T-helper 2 cell treated with Interferon-gamma antibody and Interleukin-4, amounts not matched to agents 100 ng/mL and 5 ng/mL, for 36 hours (primary cell): Measurements from ENCODE around the gene RASD1. TPM values are rescaled to one million over a fixed set of nuclear protein-coding genes. Genes with fewer than 3 reads are reported as not detected.

ENCODE experiments used
- intact Hi-C: fragments of 100-400 bp; cut with micrococcal nuclease; formaldehyde crosslinking; loops from one replicate; pipeline ENCODE4 v1.15.1; 2023
- total RNA-seq: library from RNA; stranded (reverse); gene quantifications from 2 replicates; pipeline ENCODE4 v1.2.3, GENCODE V29; 2022

Gene RASD1
- total RNA-seq, 1 donor from 2014 or later, result 0.82 TPM

DNA sequence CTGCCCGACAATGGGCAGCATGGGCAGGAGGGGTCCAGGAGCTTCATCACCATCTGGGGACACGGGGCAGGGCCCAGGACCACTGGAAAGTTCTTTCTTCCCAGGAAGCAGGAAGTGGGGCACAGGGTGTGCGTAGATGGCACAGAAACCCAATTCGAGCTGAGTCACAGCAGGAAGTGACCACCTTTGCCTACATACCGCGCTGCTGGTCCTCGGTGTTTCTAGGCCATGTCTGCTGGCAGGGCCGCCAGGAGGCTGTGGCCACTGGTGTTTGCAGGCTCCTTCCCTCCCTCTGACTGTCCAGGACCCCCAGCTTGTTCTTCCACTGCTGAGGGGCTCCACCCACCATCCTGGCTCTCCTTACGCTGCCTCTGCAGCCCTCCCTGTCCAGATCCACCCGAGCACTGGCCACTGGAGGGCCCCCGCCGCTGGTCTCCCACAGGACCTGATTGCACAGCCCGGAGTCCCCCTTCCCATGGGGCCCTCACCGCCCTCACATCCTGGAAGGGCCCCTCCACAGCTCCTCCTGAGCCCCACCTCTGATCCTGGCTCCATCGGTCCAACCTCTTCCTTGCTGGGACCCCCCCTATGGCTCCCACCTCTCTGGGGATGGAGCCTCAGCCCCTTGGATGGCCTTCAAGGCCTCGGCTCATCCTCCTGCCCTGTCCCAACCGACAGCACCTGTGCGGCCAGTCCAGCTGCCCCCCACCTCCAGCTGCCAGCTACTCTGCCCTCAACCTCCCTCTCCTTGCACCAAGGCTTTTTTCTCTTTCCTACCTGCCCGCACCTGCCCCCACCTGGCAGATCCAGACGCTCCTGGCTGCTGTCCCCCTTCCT, 14.5 kb upstream of the RASD1 start:
- intact Hi-C loops, result no loop called here

DNA sequence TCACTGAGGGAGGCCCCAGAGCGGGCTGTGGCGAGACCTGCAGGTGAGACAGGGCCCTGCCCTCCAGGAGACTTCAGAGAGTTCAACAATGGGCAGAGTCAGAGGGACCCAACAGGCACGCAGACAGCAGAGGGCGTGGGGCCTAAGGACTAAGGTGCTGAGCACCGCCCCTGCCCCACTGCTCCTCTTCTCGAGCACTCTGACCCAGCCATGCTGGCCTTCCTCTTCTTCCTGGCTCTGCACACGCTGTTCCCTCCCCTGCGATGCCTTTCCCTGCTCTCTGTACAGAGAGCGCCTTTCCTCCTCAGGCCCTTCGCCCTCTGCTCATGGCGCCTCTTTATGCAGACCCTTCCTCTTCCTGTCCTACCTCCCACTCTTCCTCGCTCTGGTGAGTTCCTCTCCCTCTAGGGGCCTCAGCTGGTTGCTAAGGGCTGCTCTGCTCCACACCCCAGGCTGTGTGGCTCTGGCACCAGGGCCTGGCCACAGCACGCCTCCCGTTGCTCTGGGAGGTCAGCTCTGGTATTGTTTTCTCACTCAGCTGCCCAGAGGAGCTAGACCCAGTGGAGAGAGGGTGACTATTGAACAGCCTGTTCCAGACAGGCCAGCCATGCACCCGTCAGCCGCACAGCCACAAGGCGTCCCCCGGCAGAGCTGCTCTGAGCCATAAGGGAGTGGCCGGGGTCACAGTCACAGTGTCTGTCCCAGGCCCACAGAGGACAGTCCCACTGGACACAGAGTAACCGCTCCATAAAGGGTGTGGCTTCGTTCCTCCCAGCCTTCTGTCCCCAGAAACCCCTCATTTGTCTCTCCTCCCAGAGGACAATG, 13.6 kb upstream of the RASD1 start:
- intact Hi-C loops, result no loop called here

DNA sequence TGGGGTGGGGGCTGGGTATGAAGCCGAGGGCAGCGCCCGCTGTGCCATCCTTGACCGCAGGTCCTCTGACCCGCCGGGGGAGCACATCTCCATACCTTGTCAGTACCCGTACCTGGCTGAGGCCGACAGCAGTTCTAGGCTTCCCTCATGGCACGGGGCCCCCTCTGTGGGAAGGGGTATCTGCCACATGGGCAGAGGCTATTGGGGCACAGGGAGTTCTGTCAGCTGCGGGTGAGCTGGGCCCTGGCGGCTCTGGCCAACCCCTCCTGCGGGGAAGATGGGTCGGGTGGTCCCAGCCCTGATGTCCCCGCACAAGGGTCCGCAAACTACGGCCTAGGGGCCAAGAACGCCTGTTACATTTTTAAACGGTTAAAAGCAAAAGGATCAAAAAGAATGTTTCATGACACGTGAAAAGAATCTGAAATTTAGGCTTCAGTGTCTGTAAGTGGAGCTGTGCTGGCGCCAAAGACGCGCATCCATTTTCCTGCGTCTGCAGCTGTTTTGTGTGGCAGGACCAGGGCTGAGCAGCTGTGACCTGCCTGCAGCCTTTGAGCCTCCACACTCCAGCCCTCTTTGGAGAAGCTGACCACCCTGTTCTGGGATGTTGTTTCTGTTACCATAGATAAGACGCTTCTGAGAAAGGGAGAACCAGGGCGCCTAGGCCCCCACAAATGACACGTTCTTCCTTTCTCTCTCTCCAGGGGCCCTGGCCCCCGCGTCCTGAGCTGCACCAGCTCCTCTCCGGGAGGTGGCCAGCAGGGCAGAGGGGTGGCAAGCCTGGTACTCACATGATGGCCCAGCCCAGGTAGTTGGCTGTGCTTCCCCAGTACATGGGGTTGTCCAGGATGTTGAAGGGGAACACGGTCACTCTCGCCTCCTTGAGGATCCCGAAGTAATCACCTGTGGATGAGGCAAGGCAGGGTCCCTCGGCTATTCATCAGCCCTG, 12.7 kb upstream of the RASD1 start:
- intact Hi-C loops, result no loop called here

DNA sequence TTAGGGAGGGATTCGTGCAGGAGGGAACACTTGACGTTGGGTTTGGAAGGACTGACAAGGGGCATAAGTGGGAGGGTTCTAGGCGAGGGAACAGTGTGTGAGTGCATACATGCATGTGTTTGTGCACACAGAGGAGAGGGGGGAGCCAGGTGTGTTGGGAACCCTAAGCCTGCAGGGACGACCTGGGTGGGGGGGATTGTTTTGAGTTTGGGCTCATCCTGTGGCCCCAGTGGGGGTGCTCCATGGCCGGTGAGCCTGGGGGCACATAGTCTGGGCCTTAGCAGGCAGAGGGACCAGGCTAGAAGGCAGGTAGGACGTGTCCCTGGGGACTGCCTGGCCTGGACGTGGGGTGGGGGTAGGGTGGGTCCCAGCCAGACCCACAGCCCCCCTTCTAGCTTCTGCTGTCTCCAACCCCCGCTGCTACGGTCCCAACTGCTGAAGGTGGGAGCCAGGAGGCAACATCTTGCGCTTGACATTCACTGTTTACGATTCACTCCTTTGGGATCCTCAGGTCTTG, 11.9 kb upstream of the RASD1 start:
- intact Hi-C loops, result no loop called here

DNA sequence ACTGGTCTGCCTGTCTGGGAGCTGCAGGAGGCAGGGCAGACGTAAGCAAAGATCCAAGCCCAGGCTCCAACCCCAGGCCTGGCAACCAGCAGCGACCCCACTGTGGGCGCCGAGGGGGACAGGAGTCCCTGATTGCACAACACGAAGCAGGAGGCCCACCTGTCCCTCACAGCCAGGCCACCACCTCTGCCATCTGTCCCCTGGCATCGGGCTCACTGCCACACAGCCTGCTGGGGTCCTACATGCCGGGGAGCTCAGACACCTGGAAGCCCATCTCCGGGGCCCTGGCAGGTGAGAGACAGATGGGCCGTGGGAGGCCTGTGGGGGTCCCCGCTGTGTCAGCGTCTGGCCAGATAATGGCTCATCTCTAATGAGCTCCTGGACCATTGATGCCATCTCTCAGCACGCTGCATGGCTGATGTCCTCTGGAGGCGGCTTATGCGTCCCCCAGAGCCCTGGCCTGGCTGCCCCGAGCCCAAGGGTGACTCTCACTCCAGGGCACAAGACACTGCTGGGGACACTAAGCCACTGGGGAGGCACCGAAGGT, 11.3 kb upstream of the RASD1 start:
- intact Hi-C loops, result no loop called here

DNA sequence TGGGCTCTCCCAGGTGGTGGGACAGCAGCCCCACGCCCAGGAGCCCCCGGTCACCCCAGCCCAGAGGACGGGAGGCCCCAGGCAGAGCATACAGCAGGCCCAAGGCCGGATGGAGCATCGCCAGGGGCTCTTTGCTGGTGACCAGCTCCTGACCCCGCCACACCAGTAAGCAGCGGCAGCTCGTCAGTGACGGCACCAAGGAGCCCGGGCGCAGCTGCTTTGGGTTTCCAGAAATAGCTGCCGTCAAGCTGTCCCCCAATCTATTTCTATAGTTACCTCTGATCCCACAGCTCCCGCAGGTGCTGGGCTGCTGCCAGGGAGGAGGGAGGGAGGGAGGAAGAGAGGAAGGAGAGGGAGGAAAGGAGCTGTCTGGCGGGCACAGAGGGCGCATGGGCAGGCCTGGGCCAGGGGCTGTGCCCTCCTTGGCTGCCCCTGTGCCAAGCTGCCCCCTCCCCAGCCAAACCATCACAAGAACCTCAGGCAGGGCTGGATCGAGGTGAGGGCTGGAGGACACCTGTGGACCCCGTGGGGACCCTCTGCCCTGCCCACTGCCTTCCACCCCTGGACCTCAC, 10.8 kb upstream of the RASD1 start:
- intact Hi-C loops, result no loop called here

DNA sequence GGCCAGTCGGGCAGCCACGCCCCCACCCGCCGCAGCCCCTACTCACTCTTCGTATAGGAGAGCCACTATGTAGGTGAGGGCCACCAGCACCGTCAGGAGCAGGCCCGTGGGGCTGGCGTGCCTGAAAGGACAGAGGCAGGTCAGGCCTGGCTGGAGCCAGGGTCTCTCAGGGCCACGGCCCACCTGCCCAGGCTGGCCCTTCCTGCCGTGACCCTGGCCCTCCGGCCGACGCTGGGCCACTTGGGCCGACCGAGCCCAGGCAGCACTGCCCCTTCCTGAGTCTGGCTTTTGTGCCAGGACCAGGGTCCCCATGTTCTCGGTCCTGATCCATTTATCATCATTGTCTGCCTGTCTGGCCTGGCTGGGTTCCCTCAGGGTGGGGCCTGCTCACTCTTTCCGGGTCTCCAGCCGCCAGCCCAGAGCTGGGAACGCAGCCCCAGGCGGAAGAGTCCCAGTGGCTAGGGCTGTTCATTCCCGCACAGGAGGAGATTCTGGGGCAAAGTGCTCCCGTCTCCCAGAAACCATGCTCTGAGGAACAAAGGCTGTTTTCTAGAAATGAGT, 10.1 kb upstream of the RASD1 start:
- intact Hi-C loops, result no loop called here

DNA sequence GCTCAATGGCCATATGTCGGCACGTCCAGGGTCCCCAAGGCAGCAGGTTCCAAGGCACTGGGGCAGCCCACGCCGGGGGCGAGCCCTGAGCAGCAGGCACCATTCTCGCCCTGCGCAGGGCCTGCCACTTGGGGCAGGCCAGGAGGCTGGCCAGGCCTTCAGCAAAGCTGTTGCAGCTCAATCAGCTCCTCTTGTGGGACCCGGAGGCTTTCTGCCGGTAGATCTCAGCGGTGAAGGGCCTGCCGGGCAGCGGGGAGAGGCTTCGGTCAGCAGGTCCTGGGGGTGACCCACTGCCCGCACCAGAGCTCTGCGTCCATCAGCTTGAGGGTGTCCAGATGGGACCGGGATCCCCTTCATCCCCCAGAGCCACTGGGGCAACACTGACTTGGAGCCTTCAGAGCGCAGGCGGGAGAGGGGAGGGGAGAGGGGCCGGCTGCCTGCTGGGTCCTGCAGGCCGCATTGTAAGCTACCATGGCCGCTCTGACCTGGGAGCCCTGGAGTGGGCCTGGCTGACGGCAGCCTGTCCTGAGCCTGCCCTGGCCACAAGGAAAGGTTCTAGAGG, 9.5 kb upstream of the RASD1 start:
- intact Hi-C loops, result no loop called here

DNA sequence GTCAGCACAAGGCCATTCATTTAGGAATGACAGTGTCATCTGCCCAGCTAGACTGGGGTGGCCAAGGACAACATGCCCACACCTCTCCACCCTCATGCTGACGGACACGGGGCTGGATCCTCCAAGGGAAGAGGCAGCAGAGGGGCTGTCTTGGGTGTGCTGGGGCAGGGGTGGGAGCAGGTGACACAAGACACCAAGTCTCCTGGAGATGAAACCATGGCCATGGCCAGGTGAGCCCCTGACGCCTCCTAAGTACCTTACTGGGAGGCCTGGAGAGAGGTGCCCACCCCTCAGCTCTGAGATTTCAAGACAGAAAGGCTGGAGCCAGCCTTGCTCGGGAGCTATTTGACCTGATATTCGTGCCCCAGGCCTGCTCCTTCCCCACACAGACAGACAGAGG, 9.0 kb upstream of the RASD1 start:
- intact Hi-C loops, result no loop called here

DNA sequence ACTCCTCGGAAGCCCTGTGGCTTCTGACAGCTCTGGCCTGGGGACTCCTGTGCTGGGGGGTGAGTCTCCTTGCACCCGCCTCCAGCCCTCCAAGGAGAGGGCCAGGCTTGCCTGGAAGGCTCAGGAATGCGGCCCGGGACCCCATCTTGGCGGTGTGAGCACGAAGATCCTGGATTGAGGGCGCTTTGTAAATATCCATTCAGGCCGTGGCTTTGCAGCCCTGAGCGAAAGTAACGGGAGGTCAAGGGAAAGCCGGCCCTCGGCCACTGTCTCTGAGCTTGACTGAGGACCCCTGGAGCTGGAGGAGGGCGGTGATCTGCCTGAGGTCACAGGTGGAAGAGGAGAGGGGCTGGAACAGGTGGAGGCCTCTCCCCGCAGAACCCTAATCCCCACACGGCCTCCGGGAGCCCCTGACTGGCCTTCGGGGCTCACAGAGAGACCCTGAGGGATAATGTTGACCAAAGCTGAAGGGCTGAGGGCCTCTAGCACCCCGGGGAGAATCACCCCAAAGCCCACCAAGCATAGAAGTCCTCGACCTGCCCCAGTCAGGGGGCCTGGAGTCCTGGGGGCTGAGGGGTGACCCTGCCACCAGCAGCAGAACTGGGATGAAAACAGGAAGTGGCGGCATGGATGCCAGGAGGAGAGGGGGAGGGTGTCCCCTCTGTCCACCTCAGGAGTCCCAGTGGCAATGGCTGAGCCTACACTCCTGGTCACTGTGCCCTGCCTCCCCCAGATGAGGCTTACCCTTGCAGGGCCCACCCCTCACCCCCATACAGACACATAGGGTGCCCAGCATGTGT, 8.3 kb upstream of the RASD1 start:
- intact Hi-C loops, result no loop called here

DNA sequence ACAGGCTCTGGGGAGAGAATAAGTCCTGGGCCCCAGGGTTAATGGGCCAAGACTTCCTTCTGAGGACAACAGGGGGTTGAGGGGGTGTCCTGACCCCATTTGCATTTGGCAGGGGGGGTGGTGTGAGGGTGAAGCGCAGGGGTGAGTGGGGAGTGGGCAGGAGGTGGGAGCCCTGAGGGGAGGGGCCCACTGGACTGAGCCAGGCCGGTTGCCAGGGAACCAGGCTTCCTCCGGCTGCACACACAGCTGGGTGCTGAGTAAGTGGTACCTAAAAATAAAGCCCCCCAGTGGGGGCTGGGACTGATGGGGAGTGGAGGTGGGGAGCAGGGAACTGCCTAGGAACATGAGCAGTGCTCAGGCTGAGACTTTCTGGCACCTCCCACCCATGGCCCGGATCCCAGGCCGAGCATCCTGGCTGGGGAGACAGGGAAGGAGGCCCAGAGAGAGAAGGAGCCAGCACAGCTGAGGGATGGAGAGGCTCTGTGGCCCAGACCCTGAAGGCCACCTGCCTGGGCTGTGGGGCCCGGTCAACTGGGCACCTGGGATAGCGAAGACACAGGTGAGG, 7.5 kb upstream of the RASD1 start:
- intact Hi-C loops, result no loop called here

DNA sequence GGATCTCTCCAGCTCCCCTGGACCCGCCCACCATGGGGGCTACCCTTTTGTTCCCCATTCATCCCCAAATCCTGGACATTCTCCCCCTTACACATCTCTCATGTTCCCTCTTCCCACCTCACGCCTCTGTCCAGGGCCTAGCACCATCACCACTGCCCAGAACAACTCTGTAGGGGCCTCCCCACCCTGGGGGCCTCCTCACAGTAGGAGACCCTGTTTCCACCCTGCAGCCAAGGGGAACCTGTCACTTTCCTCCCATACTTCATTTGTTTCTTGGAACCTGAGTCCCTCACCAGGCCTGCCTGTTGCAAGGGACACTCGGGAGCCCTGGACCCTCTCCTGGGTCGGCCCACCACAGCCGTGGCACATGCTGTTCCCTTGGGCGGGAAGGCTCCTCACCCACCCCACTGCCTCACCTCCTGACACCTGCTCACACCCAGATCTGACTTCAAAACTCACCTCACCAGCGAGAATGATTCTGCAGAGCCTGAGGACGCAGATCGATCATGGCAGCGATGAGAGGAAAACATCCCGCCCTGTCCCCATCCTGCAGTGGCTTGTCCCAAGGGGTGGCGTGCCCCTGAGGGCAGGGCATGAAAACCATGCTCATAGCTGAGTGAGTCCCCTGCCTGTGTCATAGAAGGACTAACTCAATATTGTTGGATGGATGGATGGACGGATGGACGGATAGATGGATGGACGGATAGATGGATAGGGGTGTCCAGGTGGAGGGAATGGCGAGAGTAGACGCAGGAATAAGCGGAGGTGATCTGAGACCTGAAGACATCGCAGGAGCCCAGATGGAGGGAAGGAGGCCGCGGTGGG, 6.8 kb upstream of the RASD1 start:
- intact Hi-C loops, result no loop called here

DNA sequence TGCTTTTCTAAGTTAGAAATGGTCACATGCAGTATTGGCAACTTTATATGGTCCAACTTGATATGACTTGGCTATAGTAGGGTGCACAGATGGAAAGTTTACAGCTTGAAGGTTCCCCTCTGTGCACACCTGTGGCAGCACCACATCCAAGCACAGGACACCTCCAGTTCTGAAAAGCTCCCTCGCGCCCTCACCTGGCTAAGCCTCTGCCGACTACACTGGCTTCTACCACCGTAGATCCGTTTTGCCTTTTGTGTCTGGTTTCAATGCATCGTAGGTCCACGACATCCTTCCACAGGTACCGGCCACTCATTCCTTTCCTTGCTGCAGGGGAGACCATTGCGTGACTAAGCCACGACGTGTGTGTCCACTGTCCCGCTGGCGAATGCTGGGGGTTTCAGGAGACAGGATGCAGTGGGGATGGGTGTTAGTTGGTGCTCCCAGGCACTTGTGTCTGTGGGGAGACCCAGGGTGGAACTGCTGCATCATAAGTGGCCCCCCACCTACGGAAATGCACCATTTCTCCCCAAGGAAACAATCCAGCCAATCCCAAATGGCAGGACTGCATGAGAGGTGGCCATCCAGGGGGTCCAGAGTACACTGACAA, 4.9 kb upstream of the RASD1 start:
- intact Hi-C loops, result no loop called here

DNA sequence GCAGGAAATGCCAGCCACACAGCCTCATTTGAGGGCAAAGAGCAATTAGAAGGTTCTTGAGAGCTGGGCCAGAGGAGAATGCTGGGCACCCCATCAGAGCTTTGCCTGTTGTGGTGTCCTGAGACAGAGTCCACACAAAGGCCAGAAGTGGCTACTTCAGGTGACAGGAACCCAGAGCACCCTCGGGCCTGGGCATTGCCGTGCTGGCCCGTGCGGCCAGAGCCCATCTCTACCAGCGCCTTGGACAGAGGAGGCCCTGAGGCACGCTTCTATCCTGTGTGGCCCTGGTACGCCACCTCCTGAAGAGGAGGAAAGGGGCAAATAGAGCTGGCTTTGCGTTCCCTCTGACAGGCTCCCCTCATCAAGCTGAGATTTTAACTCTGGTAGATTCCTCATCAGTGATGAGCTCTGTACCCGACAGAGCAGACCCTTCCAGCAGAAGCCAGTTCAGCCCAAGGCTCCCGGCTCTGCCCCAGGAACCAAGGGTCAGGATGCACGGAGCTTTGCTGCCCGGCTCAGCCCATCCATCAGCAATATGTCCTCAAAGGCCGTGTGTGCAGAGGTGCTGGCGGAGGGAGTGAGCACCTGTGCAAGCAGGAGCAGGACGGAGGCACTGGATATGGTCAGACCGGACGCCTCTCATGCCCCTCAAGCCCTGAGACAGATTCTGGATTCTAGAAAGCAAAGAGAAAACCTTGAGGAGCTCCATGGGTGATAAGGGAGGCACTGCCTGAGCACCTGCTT, 3.4 kb upstream of the RASD1 start:
- intact Hi-C loops, result loop anchor here (5.0 kb wide), 2 partner anchors 538 to 962 kb away; partner anchors contain the start of genes ATPAF2 and GID4

DNA sequence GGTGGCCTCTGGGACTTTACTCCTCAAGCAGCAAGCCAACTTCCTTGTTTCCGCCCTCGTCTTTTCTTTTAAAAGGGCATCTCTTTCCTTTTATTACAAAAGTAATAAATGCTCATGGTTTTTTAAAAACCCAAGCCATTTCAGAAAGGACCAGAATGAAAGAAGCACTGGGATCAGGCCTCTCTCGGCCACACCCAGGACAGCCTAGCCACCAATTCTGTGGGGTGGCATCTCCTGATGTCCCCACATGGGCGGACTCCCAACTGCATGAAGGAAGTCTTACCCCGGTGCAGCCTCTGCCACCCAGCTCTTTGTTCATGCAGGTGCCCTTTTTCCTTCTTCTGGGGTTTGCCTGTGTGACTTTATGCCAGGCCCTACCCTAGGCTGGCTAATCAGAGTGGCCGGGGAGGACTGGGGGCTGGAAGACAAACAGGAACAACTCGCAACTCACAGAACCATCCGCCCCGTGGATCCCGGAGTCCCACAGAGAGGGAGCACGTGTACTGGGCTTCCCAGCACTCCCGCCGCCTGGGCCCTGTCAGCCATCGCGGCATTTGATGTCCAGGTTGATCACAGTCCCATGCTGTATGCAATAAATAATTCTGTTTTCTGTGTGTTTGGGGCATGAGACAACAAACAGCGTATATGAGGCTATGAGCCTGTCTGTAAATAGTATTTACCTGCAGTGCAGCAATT, 2.6 kb upstream of the RASD1 start:
- intact Hi-C loops, result loop anchor here (5.0 kb wide), 2 partner anchors 539 to 961 kb away; partner anchors contain the start of genes ATPAF2 and GID4
